ENCODE measurements around the gene MICU1. TPM values are rescaled to one million over a fixed set of nuclear protein-coding genes. Genes with fewer than 3 reads are reported as not detected.

The MICU1 gene
- total and polyA plus RNA-seq, 2 donors (not counting 3 experiments of a cell fraction or from before 2014, with no cell fraction given) = 27.5 to 48.0 TPM

GRCh38 chr10:72665925-72666324 lies 40.0 kb upstream of the MICU1 start:
- H3K4me2 ChIP-seq (ENCODE audit: insufficient read depth, low read length) = no peak overlapping the region
- POLR2A ChIA-PET = no interaction called here
- no peaks in the 10 kb centered on the region for H3K4me1 ChIP-seq (ENCODE audit: control insufficient read depth, extremely low read depth, insufficient read depth, low read length)
- DNase-seq (ENCODE audit: low read depth, low spot score) (peak; percentile 19), FAIRE-seq (no peak)
- H3K9me1 ChIP-seq (replicated peaks; ENCODE audit: control insufficient read depth, extremely low read depth, insufficient read depth, low read length) = no peaks in the 10 kb centered on the region
- dilution Hi-C loops (cut with MboI; ENCODE audit: extremely low pct_ligation_motif_present, low sequenced_read_pairs) = no loop called here
- TF ChIP-seq, protein P1, sequence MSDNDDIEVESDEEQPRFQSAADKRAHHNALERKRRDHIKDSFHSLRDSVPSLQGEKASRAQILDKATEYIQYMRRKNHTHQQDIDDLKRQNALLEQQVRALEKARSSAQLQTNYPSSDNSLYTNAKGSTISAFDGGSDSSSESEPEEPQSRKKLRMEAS (IDR thresholded peaks at IDR 0.05; ENCODE audit: insufficient read depth, insufficient read length) = no peak
- TF ChIP-seq MYC (IDR thresholded peaks at IDR 0.05; ENCODE audit: low read depth, low read length) (no peak), CTCF (IDR thresholded peaks at IDR 0.05; ENCODE audit: extremely low read depth in 1 of 2, insufficient read depth in 1 of 2, low read depth in 1 of 2, low read length in 2 of 2) (no peak), POLR2AphosphoS5 (IDR thresholded peaks at IDR 0.05; ENCODE audit: insufficient read depth, low read depth, low read length) (no peak), EZH2 (IDR thresholded peaks at IDR 0.05; ENCODE audit: borderline replicate concordance, low read depth, low read length, severe bottlenecking) (no peak), JUN (IDR thresholded peaks at IDR 0.05; ENCODE audit: borderline replicate concordance, insufficient read depth, insufficient read length, low read depth) (no peak), FOS (IDR thresholded peaks at IDR 0.05; ENCODE audit: borderline replicate concordance, insufficient read depth, low read length) (no peak), POLR2A (IDR thresholded peaks at IDR 0.05; ENCODE audit: low read depth, low read length) (no peak), GATA2 (IDR thresholded peaks at IDR 0.05; ENCODE audit: insufficient read depth, insufficient read length, low read depth, low read length) (no peak)
- no peaks in the 10 kb centered on the region for H4K20me1 ChIP-seq (replicated peaks; ENCODE audit: control insufficient read depth, extremely low read depth, insufficient read depth, low read length)
- no peak overlapping the region for H3K4me3 ChIP-seq (replicated peaks in 1 of 3; ENCODE audit: insufficient read depth in 1 of 3, low read depth in 1 of 3, low read length in 3 of 3)
- intact Hi-C loops (cut with micrococcal nuclease) = no loop called here
- H3K27me3 ChIP-seq (ENCODE audit: control insufficient read depth in 2 of 2, insufficient read depth in 2 of 2, low read length in 2 of 2) = no peaks in the 10 kb centered on the region
- no peaks in the 10 kb centered on the region for H3K9me3 ChIP-seq (replicated peaks; ENCODE audit: control insufficient read depth, insufficient read depth, low read length)
- H3K9ac ChIP-seq (replicated peaks; ENCODE audit: extremely low read depth, insufficient read depth, low read length) = no peak overlapping the region
- CTCF ChIA-PET = interaction anchor here (0.6 to 2.2 kb wide), 4 partner anchors 14 to 188 kb away, joined by 3 to 6 read pairs (median 3); no protein-coding TSS in a partner anchor
- no peaks in the 10 kb centered on the region for H3K79me2 ChIP-seq (ENCODE audit: control insufficient read depth, insufficient read depth, low read length)
- no peak overlapping the region for H2AFZ ChIP-seq (ENCODE audit: low read depth, low read length)
- BruUV-seq (replicated peaks) = no TSS peak
- H3K36me3 ChIP-seq (ENCODE audit: control insufficient read depth in 2 of 2, extremely low read depth in 1 of 2, insufficient read depth in 2 of 2, low read length in 2 of 2) = no peaks in the 10 kb centered on the region
- H3K27ac ChIP-seq (ENCODE audit: insufficient read depth, low read depth, low read length) = no peak overlapping the region

Data from endothelial cell of umbilical vein (primary cell).